HG03565 (cell line): ENCODE measurements around the gene SPRR2E.
"Not testable (repeated sequence)": the region's sequence is repeated elsewhere in the genome, so short reads cannot be mapped to it uniquely, and the experiment has no call there.

ENCODE experiments used
- ATAC-seq: cut with Tn5 transposase; IDR thresholded peaks from one replicate; pipeline ENCODE4 v1.9.1; 2021; ENCODE audit warnings: mild to moderate bottlenecking, moderate library complexity; ENCODE audit not compliant: unreplicated experiment

The SPRR2E gene

GRCh38 chr1:153094426-153094825 is at the start of gene SPRR2E:
SPRR2E (minus strand) TSS chr1:153094526; CDS start chr1:153093751, 775 bp downstream.
- no peak for ATAC-seq

GRCh38 chr1:153141377-153141776 is 47.1 kb upstream of the SPRR2E start:
- ATAC-seq, result no peak

- ATAC-seq, result no peak
These were observed 46.2 kb upstream of the SPRR2E start for GRCh38 chr1:153140484-153140883.

GRCh38 chr1:153133743-153134142 is 39.4 kb upstream of the SPRR2E start:
- no peak for ATAC-seq

- no peak for ATAC-seq
These were observed 38.9 kb upstream of the SPRR2E start for GRCh38 chr1:153133267-153133666.

GRCh38 chr1:153128688-153129087 is 34.4 kb upstream of the SPRR2E start:
- ATAC-seq, result not testable (repeated sequence)

GRCh38 chr1:153127296-153127695 is 33.0 kb upstream of the SPRR2E start:
- no peak for ATAC-seq

GRCh38 chr1:153125536-153125935 is 31.2 kb upstream of the SPRR2E start:
- no peak for ATAC-seq

GRCh38 chr1:153123793-153124192 is 29.5 kb upstream of the SPRR2E start:
- ATAC-seq, result not testable (repeated sequence)

- no peak for ATAC-seq
These were observed 28.6 kb upstream of the SPRR2E start for GRCh38 chr1:153122831-153123421.

GRCh38 chr1:153120945-153121344 is 26.6 kb upstream of the SPRR2E start:
- no peak for ATAC-seq

- no peak for ATAC-seq
These were observed 25.2 kb upstream of the SPRR2E start for GRCh38 chr1:153119491-153119971.

GRCh38 chr1:153115264-153115663 is 20.9 kb upstream of the SPRR2E start:
- not testable (repeated sequence) for ATAC-seq

- ATAC-seq, result no peak
These were observed 19.1 kb upstream of the SPRR2E start, which contains the start of gene SPRR2F for GRCh38 chr1:153113416-153113815. SPRR2F (minus strand) TSS chr1:153113516; CDS start chr1:153112733, 783 bp downstream.

GRCh38 chr1:153112454-153112853 is 18.1 kb upstream of the SPRR2E start:
- not testable (repeated sequence) for ATAC-seq

GRCh38 chr1:153100245-153100644 is 5.9 kb upstream of the SPRR2E start:
- no peak for ATAC-seq

- ATAC-seq, result no peak
These were observed 5.2 kb upstream of the SPRR2E start for GRCh38 chr1:153099461-153100045.

- no peak for ATAC-seq
These were observed 1.4 kb upstream of the SPRR2E start for GRCh38 chr1:153095764-153096163.

- no peak for ATAC-seq
These were observed 6.7 kb downstream of the SPRR2E start for GRCh38 chr1:153087652-153088051.

GRCh38 chr1:153081736-153082135 is 12.6 kb downstream of the SPRR2E start:
- no peak for ATAC-seq

GRCh38 chr1:153072806-153073726 is 21.3 kb downstream of the SPRR2E start:
- no peak for ATAC-seq
